Activated CD4-positive, alpha-beta T cell treated with anti-CD3 and anti-CD28 coated beads, Interleukin-2, Interleukin-4, amounts not matched to agents 100 ng/mL and 50 ng/mL, durations not matched to agents 16 hours and 8 hours (primary cell): ENCODE data around the gene CRHR2.
"Not testable (repeated sequence)": the region's sequence is repeated elsewhere in the genome, so short reads cannot be mapped to it uniquely, and the experiment has no call there.

Source experiments
- DNase-seq: peaks from one replicate; pipeline ENCODE4 v3.0.0-alpha.2; 2020; ENCODE audit warnings: low spot score

Gene CRHR2

DNA sequence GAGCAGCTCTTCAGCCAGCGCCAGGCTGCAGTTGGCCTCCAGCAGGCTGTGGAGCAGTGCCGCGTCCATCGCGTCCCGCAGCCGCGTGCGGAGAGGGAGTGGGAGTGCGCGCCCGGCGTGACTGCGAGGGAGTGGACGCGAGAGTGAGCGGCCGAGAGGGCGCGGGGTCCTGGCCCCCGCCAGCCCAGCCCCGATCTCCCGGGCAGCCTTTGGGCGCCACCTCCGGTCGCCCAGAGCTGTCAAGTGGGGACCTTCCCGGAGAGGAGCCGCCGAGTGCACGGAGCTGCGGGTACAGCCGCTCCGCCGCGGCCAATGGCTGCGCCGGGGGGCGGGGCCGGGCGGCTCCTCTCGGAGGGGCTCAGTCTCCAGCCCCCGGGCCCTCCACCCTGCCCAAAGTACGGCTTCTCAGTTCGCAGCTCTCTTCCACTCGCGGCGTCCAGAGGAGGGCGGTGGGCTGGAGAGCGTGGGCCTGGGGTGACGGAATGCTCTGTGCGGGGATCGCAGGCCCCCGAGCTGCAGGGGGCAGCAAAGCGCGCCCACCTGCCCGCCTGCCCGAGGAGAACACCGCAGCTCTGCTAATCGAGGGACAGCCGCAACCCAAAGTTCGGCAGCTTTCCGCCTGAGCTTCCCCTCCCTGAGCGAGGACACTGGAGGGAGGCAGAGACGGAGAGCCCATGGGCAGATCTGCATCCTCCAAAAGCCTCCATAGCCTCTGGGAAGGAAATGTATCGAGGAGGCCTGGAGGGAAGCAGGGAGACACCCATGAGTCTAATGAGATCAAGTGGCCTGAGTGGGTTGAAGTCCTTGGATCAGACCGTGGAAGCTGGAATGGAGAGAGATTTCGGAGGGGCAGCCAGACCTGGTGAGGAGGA, at the start of gene CRHR2:
Gene CRHR2 (minus strand): TSS at position 245 of the 872 bp plus-strand sequence. CDS start 176 bp downstream, at position 69.
- no peak for DNase-seq

GRCh38 chr7:30731581-30731980, 49.3 kb upstream of the CRHR2 start:
- no peak for DNase-seq

DNA sequence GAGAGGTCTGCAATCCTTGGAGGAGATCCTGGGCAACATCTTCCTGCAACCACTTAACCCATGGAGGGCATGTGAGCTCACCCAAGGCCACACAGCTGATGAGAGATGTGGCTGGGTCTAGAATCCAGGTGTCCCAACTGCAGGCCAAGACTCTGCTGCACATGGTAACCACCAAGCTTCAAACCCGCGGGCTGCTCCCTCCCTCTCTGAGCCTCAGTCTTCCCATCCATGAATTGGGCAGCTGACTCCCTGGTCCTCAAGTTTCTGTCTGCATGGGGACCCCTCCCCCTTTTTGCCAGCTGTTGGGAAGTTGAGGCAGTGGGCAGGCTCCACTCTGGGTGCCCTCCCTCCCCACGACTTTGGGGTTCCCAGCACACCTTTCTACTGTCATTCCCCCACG, 48.7 kb upstream of the CRHR2 start:
- no peak for DNase-seq

GRCh38 chr7:30730097-30730496, 47.8 kb upstream of the CRHR2 start:
- DNase-seq = no peak

GRCh38 chr7:30729642-30730041, 47.4 kb upstream of the CRHR2 start:
- DNase-seq = no peak

GRCh38 chr7:30728591-30729100, 46.4 kb upstream of the CRHR2 start:
- DNase-seq = no peak

DNA sequence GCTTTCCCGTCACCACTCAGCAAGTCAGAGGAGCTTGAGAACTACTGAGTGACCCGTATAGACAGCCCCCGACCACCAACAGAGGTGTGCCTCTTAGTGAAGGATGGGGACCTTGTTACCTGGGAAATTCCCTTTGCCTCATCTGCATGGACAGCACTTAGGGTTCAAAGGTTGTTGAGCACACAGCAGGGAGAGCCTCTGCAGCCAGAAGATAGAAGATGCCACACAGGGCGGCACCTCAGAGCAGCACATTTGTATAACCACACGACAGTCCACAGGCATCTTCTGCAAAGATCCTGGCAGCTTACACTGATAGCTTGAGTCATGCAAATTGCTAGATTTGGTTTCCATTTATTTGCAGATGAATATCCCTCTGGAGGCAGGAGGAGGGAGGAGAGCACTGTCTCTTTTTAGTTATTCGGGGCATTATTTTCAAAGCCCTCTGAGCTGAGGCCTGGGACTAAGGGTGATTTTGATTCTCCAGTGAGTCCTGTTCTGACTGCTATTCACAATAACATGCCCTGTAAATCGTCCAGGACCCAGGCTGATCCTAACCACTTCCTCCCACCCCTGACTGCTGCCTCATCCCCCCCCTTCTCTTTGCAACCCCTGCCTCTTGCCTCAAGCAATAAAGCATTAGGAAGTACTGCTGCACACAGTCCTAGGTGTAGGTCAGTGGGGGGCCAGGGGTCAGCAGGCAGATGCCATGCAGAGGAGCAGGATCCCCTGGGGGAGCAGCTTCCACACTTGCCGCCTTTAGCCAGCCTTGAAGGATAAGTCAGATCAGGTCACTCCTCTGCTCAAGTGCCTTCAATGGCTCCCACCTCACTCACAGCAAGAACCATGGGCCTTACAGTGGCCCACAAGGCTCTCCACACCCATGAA, 45.0 kb upstream of the CRHR2 start:
- peak; percentile 33 for DNase-seq

DNA sequence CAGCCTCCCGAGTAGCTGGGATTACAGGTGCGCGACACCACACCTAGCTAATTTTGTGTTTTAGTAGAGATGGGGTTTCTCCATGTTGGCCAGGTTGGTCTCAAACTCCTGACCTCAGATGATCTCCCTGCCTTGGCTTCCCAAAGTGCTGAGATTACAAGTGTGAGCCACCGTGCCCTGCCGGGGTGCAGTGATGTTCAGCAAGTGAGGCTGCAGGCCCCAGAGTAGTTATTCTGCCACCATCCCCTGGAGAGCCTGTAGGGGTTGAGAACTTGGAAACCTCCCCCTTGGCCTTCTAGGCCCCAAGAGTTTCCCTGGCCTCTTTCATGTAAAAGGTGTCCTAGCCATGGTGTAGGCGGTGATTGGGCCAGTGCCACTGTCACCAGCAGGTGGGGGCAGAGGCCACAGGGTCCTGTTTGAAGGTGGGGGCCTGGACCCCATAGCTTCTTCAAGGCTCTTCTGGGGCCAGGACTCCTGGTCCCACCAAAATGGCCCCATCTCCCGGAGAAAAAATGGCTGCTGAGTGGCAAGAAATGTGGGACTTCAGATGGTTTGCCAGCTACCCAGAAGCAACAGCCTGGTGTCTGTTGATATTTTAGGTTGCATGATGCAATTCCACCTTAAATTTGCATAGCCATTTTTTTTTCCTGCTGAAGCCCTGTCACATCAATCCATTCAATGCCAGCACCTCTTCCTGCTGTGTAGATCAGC, 44.2 kb upstream of the CRHR2 start:
- DNase-seq = no peak

DNA sequence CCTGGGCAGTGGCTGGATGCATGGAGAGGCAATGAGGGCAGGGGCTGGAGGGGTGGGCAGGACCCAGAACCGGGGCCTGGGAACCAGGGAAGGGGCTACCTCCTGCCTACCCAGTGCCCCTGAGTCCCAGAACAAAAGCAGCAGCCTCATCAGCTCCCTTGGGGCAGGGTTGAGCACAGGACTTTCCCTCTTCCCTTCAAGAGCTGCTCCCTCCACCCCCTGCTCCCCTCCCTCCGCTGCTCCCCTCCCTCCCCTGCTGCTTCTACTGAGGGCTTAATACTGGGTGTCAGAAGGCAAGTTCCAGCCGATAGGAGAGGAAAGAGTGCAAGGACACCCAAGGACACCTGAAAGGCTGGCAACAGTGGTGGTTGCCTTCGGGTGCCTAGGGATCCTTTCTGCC, 41.5 kb upstream of the CRHR2 start:
- no peak for DNase-seq

DNA sequence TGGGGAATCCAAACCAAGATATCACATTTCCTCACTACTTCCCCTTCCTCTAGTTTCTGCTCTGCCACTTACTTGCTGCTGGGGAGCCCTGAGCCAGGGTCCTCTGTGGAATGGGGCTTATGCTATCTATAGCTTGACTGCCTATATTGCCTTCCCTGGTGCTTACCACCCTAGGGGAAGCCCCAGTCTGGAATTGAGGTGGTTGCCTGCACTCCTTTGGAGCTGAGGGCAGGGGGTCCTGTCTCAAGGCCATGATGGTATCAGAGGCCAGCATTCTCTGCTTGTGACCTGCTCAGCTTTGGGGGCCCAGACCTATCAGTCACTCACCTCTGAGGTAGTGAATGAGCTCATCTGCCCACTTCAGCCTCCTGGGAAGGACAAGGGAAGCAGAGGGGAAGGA, 40.4 kb upstream of the CRHR2 start:
- DNase-seq = no peak

DNA sequence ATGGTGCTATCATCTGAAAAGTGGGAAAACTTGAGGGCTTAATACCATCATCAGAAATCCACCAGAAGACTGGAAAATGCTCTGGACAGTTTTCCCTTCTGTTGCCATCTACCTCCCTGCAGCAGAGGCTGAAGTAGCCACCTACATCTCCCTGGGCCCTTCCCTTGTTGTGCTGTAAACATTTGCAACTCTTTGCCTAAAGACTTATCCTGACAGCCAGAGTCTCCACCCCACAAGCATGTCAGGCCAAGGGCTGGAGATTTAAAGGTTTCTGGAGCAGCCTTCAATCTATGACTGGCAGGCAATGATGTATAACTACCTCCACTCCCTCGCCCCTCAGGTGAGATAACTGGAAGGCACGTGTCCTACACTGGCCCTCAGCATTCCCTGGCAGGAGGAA, 39.9 kb upstream of the CRHR2 start:
- no peak for DNase-seq

GRCh38 chr7:30721211-30721610, 39.0 kb upstream of the CRHR2 start:
- no peak for DNase-seq

- not testable (repeated sequence) for DNase-seq
These were observed 37.2 kb upstream of the CRHR2 start for GRCh38 chr7:30719434-30719833.

- no peak for DNase-seq
These were observed 34.9 kb upstream of the CRHR2 start for GRCh38 chr7:30717181-30717580.

DNA sequence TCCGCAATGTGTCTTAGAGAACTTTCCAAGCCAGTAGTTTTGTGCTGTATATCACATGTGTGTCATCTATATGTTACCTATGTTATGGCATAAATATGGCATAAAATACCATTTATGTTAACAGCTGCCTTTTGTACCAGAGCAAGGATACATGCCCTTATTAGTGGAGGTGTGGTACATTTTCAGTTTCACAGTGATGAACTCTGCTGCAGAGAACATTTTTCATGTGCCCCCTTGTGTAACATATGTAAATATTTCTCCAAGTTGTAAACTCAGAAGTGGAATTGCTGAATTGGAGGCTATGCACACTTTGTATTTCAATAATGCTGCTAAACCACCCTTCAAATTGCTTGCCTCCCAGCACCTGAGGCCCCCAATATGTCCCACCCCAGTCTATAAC, 31.9 kb upstream of the CRHR2 start:
- DNase-seq = no peak

DNA sequence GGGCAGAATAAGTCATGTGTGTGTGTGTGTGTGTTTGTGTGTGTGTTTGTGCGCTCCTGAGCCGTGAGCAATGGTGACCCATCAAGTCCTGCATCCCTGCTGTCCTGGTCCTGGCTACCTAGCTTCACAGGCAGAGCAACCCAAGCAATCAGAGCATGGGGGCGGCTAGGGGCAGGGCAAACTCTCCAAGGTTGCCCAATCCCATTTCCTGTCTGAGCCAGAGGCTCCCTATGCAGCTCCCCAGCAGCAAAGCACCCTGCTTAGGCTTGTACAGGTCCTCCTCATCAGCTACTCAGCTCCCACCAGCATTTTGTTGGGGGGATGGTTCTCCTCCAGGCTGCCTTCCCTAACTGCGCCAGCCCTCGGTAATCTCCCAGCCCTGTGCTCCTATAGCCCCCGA, 31.1 kb upstream of the CRHR2 start:
- no peak for DNase-seq

GRCh38 chr7:30710669-30711068, 28.4 kb upstream of the CRHR2 start:
- no peak for DNase-seq

DNA sequence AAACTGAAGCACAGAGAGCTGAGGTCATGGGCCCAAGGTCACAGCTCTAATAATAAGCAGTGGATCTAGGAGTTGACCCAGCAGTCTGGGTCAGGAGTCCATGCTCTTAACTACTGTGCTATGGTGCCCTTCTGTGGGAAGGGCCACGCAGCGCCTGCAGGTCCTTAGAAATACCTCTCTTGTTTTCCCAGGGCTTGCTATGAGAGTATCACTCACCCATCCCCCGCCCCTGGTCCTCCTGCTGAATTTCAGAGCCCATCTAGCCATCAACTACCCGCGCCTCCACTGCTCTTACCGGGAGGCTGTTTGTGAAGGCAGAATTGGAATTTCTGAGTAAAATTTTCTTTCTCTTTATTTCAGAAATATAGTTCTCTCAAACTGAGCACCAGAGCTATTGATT, 27.3 kb upstream of the CRHR2 start:
- no peak for DNase-seq

DNA sequence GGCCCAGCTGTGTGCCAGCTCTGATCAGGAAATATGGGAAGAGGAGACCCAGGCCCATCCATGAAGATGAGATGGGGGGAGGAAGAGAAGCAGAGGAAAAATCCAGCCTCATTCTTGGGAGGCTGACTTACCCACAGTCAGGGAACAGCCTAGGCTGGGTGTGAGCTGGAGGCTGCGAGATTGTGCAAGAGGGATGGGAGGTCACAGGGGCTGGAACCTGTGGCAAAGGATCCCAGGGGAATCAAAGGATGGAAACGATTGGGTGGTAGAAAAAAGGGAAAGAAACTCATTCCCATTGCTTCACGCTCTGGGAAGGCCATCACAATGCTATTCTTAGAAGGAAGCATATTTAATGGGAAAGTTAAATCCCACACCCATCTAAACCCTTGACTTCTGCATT, 26.7 kb upstream of the CRHR2 start:
- DNase-seq = no peak

DNA sequence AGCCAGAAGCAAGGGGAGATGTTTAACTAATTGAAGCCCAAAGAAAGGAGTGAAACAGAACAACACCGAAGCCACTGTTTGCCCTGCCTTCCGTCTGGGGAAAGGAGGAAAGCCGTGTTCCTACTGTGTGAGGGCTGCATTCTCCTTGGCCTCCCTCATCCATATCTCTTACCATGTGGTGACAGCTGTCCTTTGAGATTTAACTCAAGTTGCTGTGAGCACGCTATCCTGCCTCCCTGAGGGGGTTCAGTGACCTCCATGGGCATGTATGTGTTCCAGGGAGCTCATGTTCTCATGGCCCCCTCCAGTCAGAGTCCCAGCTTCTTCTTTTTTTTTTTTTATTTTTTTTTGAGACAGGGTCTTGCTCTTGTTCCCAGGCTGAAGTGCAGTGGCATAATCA, 26.2 kb upstream of the CRHR2 start:
- no peak for DNase-seq

DNA sequence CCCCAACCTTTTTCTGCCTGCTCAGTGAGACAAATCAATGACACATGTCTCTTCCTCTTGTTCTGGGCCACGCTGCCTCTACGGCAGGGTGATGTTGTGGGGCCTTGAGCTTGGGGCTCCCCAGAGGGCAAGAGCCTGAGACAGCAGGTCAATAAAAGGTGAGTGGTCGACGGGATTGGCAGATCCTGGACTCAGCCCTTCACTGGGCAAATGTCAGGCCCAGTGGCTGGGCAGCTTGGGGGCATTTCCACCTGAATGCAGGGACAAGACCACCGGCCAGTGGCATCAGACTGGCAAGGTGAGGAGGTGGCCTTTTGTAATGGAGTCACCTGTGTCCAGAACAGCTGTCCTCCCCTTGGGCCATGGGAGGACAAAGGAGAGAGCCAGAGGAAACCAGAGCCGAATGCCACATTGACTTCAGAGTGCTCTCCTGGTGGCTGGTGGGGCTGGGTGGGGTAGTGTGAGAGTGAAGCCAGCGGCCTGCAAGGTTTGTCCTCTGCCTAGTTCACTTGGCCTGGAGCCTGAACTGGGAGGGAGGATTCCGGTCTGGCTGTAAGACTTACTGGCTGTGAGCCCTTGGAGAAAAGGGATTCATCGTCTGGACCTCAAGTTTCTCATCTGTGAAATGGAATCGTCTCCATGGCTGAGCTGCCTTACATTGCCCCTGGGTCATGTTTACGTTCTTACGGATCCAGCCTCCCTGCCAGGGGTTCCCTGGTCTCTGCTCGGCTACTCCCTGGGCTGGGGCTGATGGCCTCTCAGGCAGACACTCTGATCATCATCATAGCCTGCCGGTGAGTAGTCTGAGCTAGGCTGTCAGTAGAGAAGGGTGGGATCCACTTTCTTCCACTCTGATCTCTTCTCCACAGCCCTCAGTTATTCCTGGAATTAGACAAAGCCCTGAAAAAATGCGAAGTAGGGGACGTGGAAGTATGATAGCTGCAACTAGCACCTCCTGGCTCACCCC, 25.4 kb upstream of the CRHR2 start:
- no peak for DNase-seq
